Measurements from ENCODE around the gene WASF3. TPM values are rescaled to one million over a fixed set of nuclear protein-coding genes. Genes with fewer than 3 reads are reported as not detected.
A peak's percentile ranks its signal among the peaks of the same experiment; 100 is the strongest.

The WASF3 gene
- total and polyA plus RNA-seq, 2 of the 13 experiments (the other 11 are each of a cell fraction or from before 2014, with no cell fraction given) = 10.4 to 17.2 TPM

GRCh38 chr13:26529441-26529840 is 28.0 kb upstream of the WASF3 start (continued):
- no peak for TF ChIP-seq ZNF318 (CRISPR knock-in tag; IDR thresholded peaks at IDR 0.05)
- 0 out of 2 replicates have a peak, but pooled peaks have one; percentile 32 for TF ChIP-seq WIZ (CRISPR knock-in tag; IDR thresholded peaks at IDR 0.05)
- no peak for TF ChIP-seq ZNF260 (CRISPR knock-in tag; IDR thresholded peaks at IDR 0.05; ENCODE audit: borderline replicate concordance, low read depth)
- TF ChIP-seq RBM39 (IDR thresholded peaks at IDR 0.05; ENCODE audit: low read depth, low read length, poor library complexity, severe bottlenecking) = no peak
- 0 out of 2 replicates have a peak, but pooled peaks have one; percentile 33 for TF ChIP-seq KLF11 (CRISPR knock-in tag; IDR thresholded peaks at IDR 0.05)
- no peak for TF ChIP-seq CCDC6 (CRISPR knock-in tag; IDR thresholded peaks at IDR 0.05)
- TF ChIP-seq THYN1 (CRISPR knock-in tag; IDR thresholded peaks at IDR 0.05; ENCODE audit: borderline replicate concordance, low read depth) = no peak
- no peak for TF ChIP-seq ZNF713 (CRISPR knock-in tag; IDR thresholded peaks at IDR 0.05)
- TF ChIP-seq ZSCAN9 (CRISPR knock-in tag; IDR thresholded peaks at IDR 0.05; ENCODE audit: borderline replicate concordance) = peak; percentile 69; the same call in 1 of the 2 replicates
- no peak for TF ChIP-seq DR1 (CRISPR knock-in tag; IDR thresholded peaks at IDR 0.05)
- peak; percentile 47; the same call in 1 of the 2 replicates for TF ChIP-seq ZBTB25 (CRISPR knock-in tag; IDR thresholded peaks at IDR 0.05)
- no peak for TF ChIP-seq ATF3 (CRISPR knock-in tag; IDR thresholded peaks at IDR 0.05)
- no peak for TF ChIP-seq ZBTB7A (CRISPR knock-in tag; IDR thresholded peaks at IDR 0.05)
- TF ChIP-seq ZNF879 (CRISPR knock-in tag; IDR thresholded peaks at IDR 0.05) = no peak
- TF ChIP-seq ZNF441 (CRISPR knock-in tag; IDR thresholded peaks at IDR 0.05; ENCODE audit: borderline replicate concordance) = peak; percentile 32; the same call in 1 of the 2 replicates
- no peak for TF ChIP-seq FOXK2 (IDR thresholded peaks at IDR 0.05)
- TF ChIP-seq, protein P1, sequence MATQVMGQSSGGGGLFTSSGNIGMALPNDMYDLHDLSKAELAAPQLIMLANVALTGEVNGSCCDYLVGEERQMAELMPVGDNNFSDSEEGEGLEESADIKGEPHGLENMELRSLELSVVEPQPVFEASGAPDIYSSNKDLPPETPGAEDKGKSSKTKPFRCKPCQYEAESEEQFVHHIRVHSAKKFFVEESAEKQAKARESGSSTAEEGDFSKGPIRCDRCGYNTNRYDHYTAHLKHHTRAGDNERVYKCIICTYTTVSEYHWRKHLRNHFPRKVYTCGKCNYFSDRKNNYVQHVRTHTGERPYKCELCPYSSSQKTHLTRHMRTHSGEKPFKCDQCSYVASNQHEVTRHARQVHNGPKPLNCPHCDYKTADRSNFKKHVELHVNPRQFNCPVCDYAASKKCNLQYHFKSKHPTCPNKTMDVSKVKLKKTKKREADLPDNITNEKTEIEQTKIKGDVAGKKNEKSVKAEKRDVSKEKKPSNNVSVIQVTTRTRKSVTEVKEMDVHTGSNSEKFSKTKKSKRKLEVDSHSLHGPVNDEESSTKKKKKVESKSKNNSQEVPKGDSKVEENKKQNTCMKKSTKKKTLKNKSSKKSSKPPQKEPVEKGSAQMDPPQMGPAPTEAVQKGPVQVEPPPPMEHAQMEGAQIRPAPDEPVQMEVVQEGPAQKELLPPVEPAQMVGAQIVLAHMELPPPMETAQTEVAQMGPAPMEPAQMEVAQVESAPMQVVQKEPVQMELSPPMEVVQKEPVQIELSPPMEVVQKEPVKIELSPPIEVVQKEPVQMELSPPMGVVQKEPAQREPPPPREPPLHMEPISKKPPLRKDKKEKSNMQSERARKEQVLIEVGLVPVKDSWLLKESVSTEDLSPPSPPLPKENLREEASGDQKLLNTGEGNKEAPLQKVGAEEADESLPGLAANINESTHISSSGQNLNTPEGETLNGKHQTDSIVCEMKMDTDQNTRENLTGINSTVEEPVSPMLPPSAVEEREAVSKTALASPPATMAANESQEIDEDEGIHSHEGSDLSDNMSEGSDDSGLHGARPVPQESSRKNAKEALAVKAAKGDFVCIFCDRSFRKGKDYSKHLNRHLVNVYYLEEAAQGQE (IDR thresholded peaks at IDR 0.05; ENCODE audit: borderline replicate concordance in 1 of 2, low read depth in 1 of 2, low read length in 2 of 2) = peak; percentile 65 to 96
- no peak for TF ChIP-seq ZNF501 (CRISPR knock-in tag; IDR thresholded peaks at IDR 0.05)

All from HepG2 (cell line).